PFSK-1 (cell line): ENCODE measurements around the gene REXO4.

Experiments
- POLR2AphosphoS5 ChIP-seq: IDR thresholded peaks from 2 replicates; pipeline ENCODE4 v1.6.1; 2012; ENCODE audit warnings: low read depth, mild to moderate bottlenecking, control low read depth, low read length, moderate library complexity
- SIN3A ChIP-seq: IDR thresholded peaks from 2 replicates; pipeline ENCODE4 v1.6.1; 2012; ENCODE audit warnings: mild to moderate bottlenecking, low read length, moderate library complexity, borderline replicate concordance; ENCODE audit not compliant: insufficient read depth
- TF ChIP-seq, protein P1 (sequence below), 2 experiments: IDR thresholded peaks; 2 replicates each; pipeline versions ENCODE4 v1.6.1 to v1.8.0; 2011 to 2012; ENCODE audit warnings: low read depth in 2 of 2, low read length in 2 of 2, control low read depth in 1 of 2, inconsistent platforms in 1 of 2, mild to moderate bottlenecking in 1 of 2, moderate library complexity in 1 of 2; ENCODE audit not compliant: insufficient read depth in 1 of 2

DNA sequence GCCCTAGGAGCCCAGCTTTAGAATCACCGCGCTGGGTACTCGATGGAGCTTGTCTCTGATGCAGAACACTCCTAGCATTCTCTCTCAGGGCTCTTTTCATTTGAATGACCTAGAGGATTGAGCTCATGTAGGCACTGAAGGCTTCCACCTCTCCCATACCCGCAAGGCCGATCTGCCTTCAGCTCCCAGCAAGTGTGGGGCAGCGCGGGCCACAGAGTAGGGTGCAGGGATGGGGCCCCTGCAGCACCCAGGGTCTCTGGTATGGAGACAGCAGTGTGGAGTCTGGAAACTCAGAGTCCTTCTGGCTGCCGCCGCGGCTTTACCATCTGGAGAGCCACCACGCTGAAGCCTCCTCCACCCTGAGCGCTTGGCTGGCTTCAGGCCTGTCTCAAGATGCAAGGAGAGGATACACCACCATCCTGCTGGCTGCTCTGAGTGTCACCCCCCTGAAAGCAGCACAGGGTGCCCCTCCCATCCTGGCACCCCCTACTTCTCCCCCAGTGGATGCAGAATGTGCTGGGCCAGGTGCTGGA, 28.7 kb downstream of the REXO4 start:
- TF ChIP-seq SIN3A: no peak
- no peak for TF ChIP-seq POLR2AphosphoS5
- TF ChIP-seq, protein P1, sequence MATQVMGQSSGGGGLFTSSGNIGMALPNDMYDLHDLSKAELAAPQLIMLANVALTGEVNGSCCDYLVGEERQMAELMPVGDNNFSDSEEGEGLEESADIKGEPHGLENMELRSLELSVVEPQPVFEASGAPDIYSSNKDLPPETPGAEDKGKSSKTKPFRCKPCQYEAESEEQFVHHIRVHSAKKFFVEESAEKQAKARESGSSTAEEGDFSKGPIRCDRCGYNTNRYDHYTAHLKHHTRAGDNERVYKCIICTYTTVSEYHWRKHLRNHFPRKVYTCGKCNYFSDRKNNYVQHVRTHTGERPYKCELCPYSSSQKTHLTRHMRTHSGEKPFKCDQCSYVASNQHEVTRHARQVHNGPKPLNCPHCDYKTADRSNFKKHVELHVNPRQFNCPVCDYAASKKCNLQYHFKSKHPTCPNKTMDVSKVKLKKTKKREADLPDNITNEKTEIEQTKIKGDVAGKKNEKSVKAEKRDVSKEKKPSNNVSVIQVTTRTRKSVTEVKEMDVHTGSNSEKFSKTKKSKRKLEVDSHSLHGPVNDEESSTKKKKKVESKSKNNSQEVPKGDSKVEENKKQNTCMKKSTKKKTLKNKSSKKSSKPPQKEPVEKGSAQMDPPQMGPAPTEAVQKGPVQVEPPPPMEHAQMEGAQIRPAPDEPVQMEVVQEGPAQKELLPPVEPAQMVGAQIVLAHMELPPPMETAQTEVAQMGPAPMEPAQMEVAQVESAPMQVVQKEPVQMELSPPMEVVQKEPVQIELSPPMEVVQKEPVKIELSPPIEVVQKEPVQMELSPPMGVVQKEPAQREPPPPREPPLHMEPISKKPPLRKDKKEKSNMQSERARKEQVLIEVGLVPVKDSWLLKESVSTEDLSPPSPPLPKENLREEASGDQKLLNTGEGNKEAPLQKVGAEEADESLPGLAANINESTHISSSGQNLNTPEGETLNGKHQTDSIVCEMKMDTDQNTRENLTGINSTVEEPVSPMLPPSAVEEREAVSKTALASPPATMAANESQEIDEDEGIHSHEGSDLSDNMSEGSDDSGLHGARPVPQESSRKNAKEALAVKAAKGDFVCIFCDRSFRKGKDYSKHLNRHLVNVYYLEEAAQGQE (IDR thresholded peaks at IDR 0.05; ENCODE audit: insufficient read depth in 1 of 2, low read depth in 2 of 2, low read length in 2 of 2): no peak
